Astrocyte of the cerebellum (primary cell): Measurements from ENCODE around the gene NUP214.

ENCODE experiments used
- DNase-seq: peaks from one replicate; pipeline ENCODE4 v3.0.0-alpha.2; 2011; ENCODE audit warnings: low read depth
- H3K4me3 ChIP-seq: 2 replicates; pipeline ENCODE4 v1.5.1; 2011; ENCODE audit warnings: mild to moderate bottlenecking, low read depth, low read length, moderate library complexity
- CTCF ChIP-seq: IDR thresholded peaks from 2 replicates; pipeline ENCODE4 v1.5.1; 2012; ENCODE audit warnings: low read length, low read depth, moderate library complexity, mild to moderate bottlenecking; ENCODE audit errors: missing control alignments
- in situ Hi-C: cut with HindIII; loops from 2 replicates; pipeline ENCODE4 v1.10.0; 2017; ENCODE audit warnings: low sequenced_read_pairs

Gene NUP214

DNA sequence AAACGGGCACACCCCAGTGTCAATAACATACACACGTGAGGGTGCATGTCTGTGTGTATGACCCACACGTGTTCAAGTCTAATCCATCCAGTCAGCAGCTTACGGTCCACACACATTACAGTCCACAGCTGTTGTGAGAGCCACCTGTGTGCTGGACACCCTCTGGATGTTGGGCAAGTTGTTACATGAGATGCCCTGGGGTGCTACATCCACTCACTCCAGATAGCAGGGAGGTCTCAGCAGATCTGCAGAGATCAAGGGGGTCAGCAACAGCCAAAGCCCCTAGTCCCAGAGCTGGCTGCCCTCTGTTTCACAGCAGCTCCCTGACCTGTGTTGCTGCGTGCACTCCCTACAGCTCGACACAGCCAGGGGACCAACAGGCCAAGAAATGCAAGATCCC lies 33.4 kb upstream of the NUP214 start:
- no peak for DNase-seq
- no peak for TF ChIP-seq CTCF
- in situ Hi-C loops: no loop called here
- no peak overlapping the region for H3K4me3 ChIP-seq

DNA sequence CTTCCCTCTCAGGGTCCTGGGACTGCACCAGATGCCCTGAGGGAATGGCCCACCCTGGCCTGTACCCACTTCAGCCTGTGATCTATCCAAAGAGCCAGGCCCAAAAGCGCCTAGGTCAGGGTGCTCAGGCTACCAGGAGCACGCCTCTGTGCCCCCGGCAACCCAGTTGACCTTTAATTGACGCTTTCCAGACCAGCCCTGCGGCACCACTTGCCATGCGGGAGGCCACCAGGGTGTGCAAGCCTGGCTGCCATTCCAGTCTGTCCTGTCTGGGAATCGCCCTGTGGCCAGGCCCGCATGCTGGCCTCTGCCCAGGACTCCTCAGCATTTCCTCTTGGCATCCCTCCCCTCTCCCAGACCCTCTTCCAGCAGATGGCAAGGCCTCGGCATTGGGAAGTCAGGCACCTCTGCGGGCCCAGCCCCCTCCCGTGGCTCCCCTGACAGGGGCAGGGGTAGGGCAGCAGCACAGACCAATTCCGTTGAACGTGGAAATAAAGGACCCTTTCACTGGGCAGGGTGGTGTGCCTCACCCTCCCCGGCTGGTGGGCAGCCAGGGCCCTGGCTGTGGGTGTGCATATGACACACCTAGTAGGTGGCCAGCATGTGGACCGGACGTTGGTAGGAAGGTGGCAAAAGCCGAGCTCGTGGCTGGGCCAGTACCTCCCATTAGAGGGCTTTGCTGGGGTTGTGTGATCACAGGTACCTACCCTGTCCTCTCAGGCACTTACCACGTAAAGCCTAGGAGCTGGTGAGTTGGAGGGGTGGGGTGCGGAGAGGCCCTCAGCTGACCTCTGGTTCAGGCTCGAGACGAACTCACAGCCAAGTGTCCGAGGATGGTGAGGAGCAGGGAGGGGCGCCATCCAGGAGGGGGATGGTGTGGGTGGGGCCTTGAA lies 32.6 kb upstream of the NUP214 start:
- H3K4me3 ChIP-seq: no peak overlapping the region
- no peak for TF ChIP-seq CTCF
- DNase-seq: no peak
- in situ Hi-C loops: no loop called here

DNA sequence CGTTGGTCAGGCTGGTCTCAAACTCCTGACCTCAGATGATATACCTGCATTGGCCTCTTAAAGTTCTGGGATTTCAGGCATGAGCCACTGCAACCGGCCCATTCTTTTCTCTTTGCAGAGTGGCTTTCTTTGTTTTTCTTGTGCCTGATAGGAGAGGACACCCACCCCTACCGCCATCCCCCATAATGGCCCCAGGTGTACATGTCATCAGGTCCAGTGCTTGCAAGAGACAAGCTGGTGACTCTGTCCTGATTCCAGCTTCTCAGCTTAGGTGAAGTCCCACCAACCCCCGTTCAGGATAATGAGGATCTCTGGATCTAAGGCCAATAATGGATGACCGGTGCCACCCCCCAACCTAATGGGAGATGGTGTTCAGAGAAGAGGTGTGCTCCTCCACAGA lies 31.4 kb upstream of the NUP214 start:
- H3K4me3 ChIP-seq: no peak overlapping the region
- in situ Hi-C loops: no loop called here
- TF ChIP-seq CTCF: no peak
- DNase-seq: no peak

GRCh38 chr9:131094622-131095021 lies 30.8 kb upstream of the NUP214 start:
- no peak for TF ChIP-seq CTCF
- H3K4me3 ChIP-seq: no peak overlapping the region
- DNase-seq: no peak
- in situ Hi-C loops: no loop called here

GRCh38 chr9:131095666-131096268 lies 29.6 kb upstream of the NUP214 start:
- DNase-seq: no peak
- H3K4me3 ChIP-seq: peak overlapping the region; percentile 43
- peak; percentile 18 for TF ChIP-seq CTCF
- in situ Hi-C loops: no loop called here

- peak; percentile 3 for TF ChIP-seq CTCF
- in situ Hi-C loops: no loop called here
- no peak for DNase-seq
- peak within 1 kb of the TSS; percentile 43 for H3K4me3 ChIP-seq
Measured at GRCh38 chr9:131096269-131097125, 28.9 kb upstream of the NUP214 start, which contains the start of gene AIF1L. AIF1L (plus strand) TSS chr9:131096531; CDS start chr9:131096630, 99 bp downstream.
